ENCODE data around the gene ZMYM5.

- no peak for TF ChIP-seq CTCF (conservative IDR thresholded peaks at IDR 0.05)
- no peak for TF ChIP-seq EZH2 (IDR thresholded peaks at IDR 0.05; ENCODE audit: low read depth)
These were observed 81.9 kb downstream of the ZMYM5 start for GRCh38 chr13:19781526-19781925.
